HEK293 (cell line): ENCODE data around the gene TIMM17B.
A peak's percentile ranks its signal among the peaks of the same experiment; 100 is the strongest.

Experiments used
- CTCF ChIA-PET: fragments of 350-600 bp; formaldehyde crosslinking; extraction: SDS; loops from one replicate; lab custom pipeline; 2021; ENCODE audit warnings: antibody characterized with exemption; lab: Yijun Ruan, JAX
- POLR2A ChIA-PET: fragments of 300-600 bp; formaldehyde crosslinking; extraction: SDS; loops from one replicate; lab custom pipeline; 2020; ENCODE audit warnings: antibody characterized with exemption, inconsistent platforms; lab: Yijun Ruan, JAX
- H3K27ac ChIP-seq: fragments of 200-500 bp; sonication (Bioruptor generic); 2 replicates; pipeline ENCODE4 v1.5.1; 2014; ENCODE audit warnings: low read depth, low read length, control low read depth, inconsistent platforms; ENCODE audit errors: extremely low read depth
- H3K36me3 ChIP-seq, 2 experiments: fragments of 200-500 bp in 1 of 2; sonication (Bioruptor generic) in 1 of 2; 1 replicate in 1 of 2; 2 replicates in 1 of 2; pipeline ENCODE4 v1.5.1; 2014 to 2017; ENCODE audit warnings: inconsistent platforms in 2 of 2, low read length in 2 of 2; ENCODE audit not compliant: control insufficient read depth in 2 of 2, insufficient read depth in 1 of 2
- H3K4me1 ChIP-seq: fragments of 200-500 bp; sonication (Bioruptor generic); 2 replicates; pipeline ENCODE4 v1.5.1; 2014; ENCODE audit warnings: mild to moderate bottlenecking, low read length, inconsistent platforms; ENCODE audit not compliant: control insufficient read depth, insufficient read depth
- H3K4me3 ChIP-seq: 2 replicates; pipeline ENCODE4 v1.5.1; 2011; ENCODE audit warnings: low read depth, mild to moderate bottlenecking, control low read depth, low read length, moderate library complexity
- H3K9me3 ChIP-seq: fragments of 200-500 bp; sonication (Bioruptor generic); 2 replicates; pipeline ENCODE4 v1.5.1; 2014; ENCODE audit warnings: low read depth, low read length, inconsistent platforms; ENCODE audit not compliant: control insufficient read depth, insufficient read depth
- BCL6B ChIP-seq: fragments of 450-650 bp; formaldehyde crosslinking; IDR thresholded peaks from 2 replicates; pipeline ENCODE4 v1.5.1; 2017; ENCODE audit warnings: missing biosample characterization, missing genetic modification characterization
- CTCF ChIP-seq: fragments of 450-650 bp; formaldehyde crosslinking; IDR thresholded peaks from 2 replicates; pipeline ENCODE4 v1.5.1; 2016; ENCODE audit warnings: missing biosample characterization, missing genetic modification characterization
- GLI4 ChIP-seq: fragments of 450-650 bp; formaldehyde crosslinking; IDR thresholded peaks from 2 replicates; pipeline ENCODE4 v1.5.1; 2016; ENCODE audit warnings: missing biosample characterization, missing genetic modification characterization
- PBX3 ChIP-seq: sonication (generic); formaldehyde crosslinking; IDR thresholded peaks from 2 replicates; pipeline ENCODE4 v1.8.1; 2022; ENCODE audit warnings: mild to moderate bottlenecking, moderate library complexity, missing genetic modification reagents
- PRDM2 ChIP-seq: fragments of 450-650 bp; formaldehyde crosslinking; IDR thresholded peaks from 2 replicates; pipeline ENCODE4 v1.5.1; 2016; ENCODE audit warnings: missing biosample characterization, missing genetic modification characterization, borderline replicate concordance
- RBAK ChIP-seq: fragments of 450-650 bp; formaldehyde crosslinking; IDR thresholded peaks from 2 replicates; pipeline ENCODE4 v1.5.1; 2016; ENCODE audit warnings: missing biosample characterization, missing genetic modification characterization
- ZBTB7A ChIP-seq: fragments of 450-650 bp; formaldehyde crosslinking; IDR thresholded peaks from 2 replicates; pipeline ENCODE4 v1.5.1; 2016; ENCODE audit warnings: low read depth, missing biosample characterization, missing genetic modification characterization
- ZEB2 ChIP-seq: fragments of 450-650 bp; formaldehyde crosslinking; IDR thresholded peaks from 2 replicates; pipeline ENCODE4 v1.5.1; 2016; ENCODE audit warnings: missing biosample characterization, missing genetic modification characterization
- ZFP37 ChIP-seq: fragments of 450-650 bp; formaldehyde crosslinking; IDR thresholded peaks from 2 replicates; pipeline ENCODE4 v1.5.1; 2016; ENCODE audit warnings: missing biosample characterization, missing genetic modification characterization
- ZNF148 ChIP-seq: fragments of 450-650 bp; formaldehyde crosslinking; IDR thresholded peaks from 2 replicates; pipeline ENCODE4 v1.5.0; 2017; ENCODE audit warnings: missing biosample characterization, missing genetic modification characterization, borderline replicate concordance
- ZNF214 ChIP-seq: fragments of 450-650 bp; formaldehyde crosslinking; IDR thresholded peaks from 2 replicates; pipeline ENCODE4 v1.5.1; 2017; ENCODE audit warnings: missing biosample characterization, mild to moderate bottlenecking, missing genetic modification characterization, borderline replicate concordance
- ZNF26 ChIP-seq: fragments of 450-650 bp; formaldehyde crosslinking; IDR thresholded peaks from 2 replicates; pipeline ENCODE4 v1.5.1; 2016; ENCODE audit warnings: missing biosample characterization, missing genetic modification characterization
- ZNF391 ChIP-seq: fragments of 450-650 bp; formaldehyde crosslinking; IDR thresholded peaks from 2 replicates; pipeline ENCODE4 v1.5.1; 2016; ENCODE audit warnings: low read depth, missing biosample characterization, missing genetic modification characterization, borderline replicate concordance
- ZNF530 ChIP-seq: fragments of 450-650 bp; formaldehyde crosslinking; IDR thresholded peaks from 2 replicates; pipeline ENCODE4 v1.5.1; 2016; ENCODE audit warnings: low read depth, missing biosample characterization, missing genetic modification characterization
- ZNF610 ChIP-seq: fragments of 450-650 bp; formaldehyde crosslinking; IDR thresholded peaks from 2 replicates; pipeline ENCODE4 v1.5.1; 2016; ENCODE audit warnings: missing biosample characterization, missing genetic modification characterization, borderline replicate concordance
- ZNF621 ChIP-seq: fragments of 450-650 bp; formaldehyde crosslinking; IDR thresholded peaks from 2 replicates; pipeline ENCODE4 v1.5.1; 2017; ENCODE audit warnings: missing biosample characterization, missing genetic modification characterization
- ZNF660 ChIP-seq: fragments of 450-650 bp; IDR thresholded peaks from 2 replicates; pipeline ENCODE4 v1.5.1; 2018; ENCODE audit warnings: missing biosample characterization, mild to moderate bottlenecking, missing genetic modification characterization
- ZNF791 ChIP-seq: fragments of 450-650 bp; formaldehyde crosslinking; IDR thresholded peaks from 2 replicates; pipeline ENCODE4 v1.5.1; 2016; ENCODE audit warnings: missing biosample characterization, missing genetic modification characterization

TIMM17B gene

GRCh38 chrX:48897625-48898306, at the start of gene TIMM17B, which contains the start of gene PQBP1:
Gene TIMM17B, minus strand, starts transcription at chrX:48897768. Its CDS starts 19 bp downstream, at chrX:48897749.
Gene PQBP1, plus strand, starts transcription at chrX:48897930. Its CDS starts 580 bp downstream, at chrX:48898510.
- ChIA-PET CTCF (interaction anchor here (1.3 to 1.6 kb wide), 3 partner anchors 9 to 62 kb away, joined by 3 to 4 read pairs (median 3); no protein-coding TSS in a partner anchor), POLR2A (interaction anchor here (0.5 to 3.2 kb wide), 23 partner anchors 9 to 299 kb away, joined by 3 to 21 read pairs (median 4); partner anchors contain the start of genes GRIPAP1, HDAC6, OTUD5 and PCSK1N)
- H3K4me3 ChIP-seq, result peak within 1 kb of the TSS; percentile 79
- peaks cover 24 to 60% of the 10 kb centered on the region in 2 experiments for H3K36me3 ChIP-seq
- no peaks in the 10 kb centered on the region for H3K4me1 ChIP-seq
- no peaks in the 10 kb centered on the region for H3K9me3 ChIP-seq
- peak within 1 kb of the TSS; percentile 91 for H3K27ac ChIP-seq
- TF ChIP-seq ZNF214 (tag by site-specific recombination), result no peak
- TF ChIP-seq ZEB2 (tag by site-specific recombination), result no peak
- no peak for TF ChIP-seq RBAK
- no peak for TF ChIP-seq ZNF26 (tag by site-specific recombination)
- no peak for TF ChIP-seq ZNF621
- TF ChIP-seq BCL6B (tag by site-specific recombination), result no peak
- no peak for TF ChIP-seq ZNF610 (tag by site-specific recombination)
- TF ChIP-seq ZNF148, result no peak
- TF ChIP-seq ZNF530 (tag by site-specific recombination), result no peak
- no peak for TF ChIP-seq PRDM2 (tag by site-specific recombination)
- TF ChIP-seq CTCF (tag by site-specific recombination), result peak; percentile 20; the same call in 1 of the 2 replicates
- peak; percentile 73; the same call in 1 of the 2 replicates for TF ChIP-seq GLI4 (tag by site-specific recombination)
- TF ChIP-seq ZNF660 (tag by site-specific recombination), result 0 out of 2 replicates have a peak, but pooled peaks have one; percentile 59
- no peak for TF ChIP-seq ZNF791
- TF ChIP-seq ZFP37 (tag by site-specific recombination), result peak; percentile 61; the same call in 1 of the 2 replicates
- no peak for TF ChIP-seq PBX3 (CRISPR knock-in tag)
- TF ChIP-seq ZNF391 (tag by site-specific recombination), result 0 out of 2 replicates have a peak, but pooled peaks have one; percentile 48
- TF ChIP-seq ZBTB7A (tag by site-specific recombination), result 0 out of 2 replicates have a peak, but pooled peaks have one; percentile 55
